HG02588 (cell line): ENCODE results near the gene CER1.

ENCODE experiments used
- ATAC-seq: cut with Tn5 transposase; IDR thresholded peaks from one replicate; pipeline ENCODE4 v1.9.1; 2021; ENCODE audit warnings: mild to moderate bottlenecking, moderate library complexity; ENCODE audit not compliant: unreplicated experiment

CER1 gene

DNA sequence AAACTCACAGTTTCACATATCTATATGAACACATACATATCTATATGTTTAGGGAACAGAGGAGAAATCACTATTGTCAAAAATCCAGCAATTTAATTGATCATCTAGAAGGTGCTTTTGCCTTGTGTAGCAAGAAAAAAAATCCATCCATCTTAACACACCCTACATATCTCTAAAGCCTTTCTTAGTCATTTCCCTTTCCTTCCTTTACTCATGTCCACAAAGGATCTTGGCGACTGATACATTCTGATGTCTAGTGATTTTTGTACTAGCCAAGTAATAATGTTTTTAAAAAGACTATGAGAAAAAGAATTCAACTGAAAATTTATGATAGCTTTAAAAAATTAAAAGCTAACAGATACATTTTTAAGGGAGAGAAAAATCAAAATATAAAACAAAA, 51.8 kb downstream of the CER1 start:
- ATAC-seq: no peak
